GM12873 (cell line): Measurements from ENCODE around the gene MAP3K1.

ENCODE experiments used
- TF ChIP-seq, protein P1 (sequence below): IDR thresholded peaks from 2 replicates; pipeline ENCODE4 v1.5.1; 2012; ENCODE audit warnings: low read depth, mild to moderate bottlenecking, moderate library complexity, low read length, control low read depth; ENCODE audit not compliant: insufficient read depth; ENCODE audit errors: missing control alignments

Gene MAP3K1

DNA sequence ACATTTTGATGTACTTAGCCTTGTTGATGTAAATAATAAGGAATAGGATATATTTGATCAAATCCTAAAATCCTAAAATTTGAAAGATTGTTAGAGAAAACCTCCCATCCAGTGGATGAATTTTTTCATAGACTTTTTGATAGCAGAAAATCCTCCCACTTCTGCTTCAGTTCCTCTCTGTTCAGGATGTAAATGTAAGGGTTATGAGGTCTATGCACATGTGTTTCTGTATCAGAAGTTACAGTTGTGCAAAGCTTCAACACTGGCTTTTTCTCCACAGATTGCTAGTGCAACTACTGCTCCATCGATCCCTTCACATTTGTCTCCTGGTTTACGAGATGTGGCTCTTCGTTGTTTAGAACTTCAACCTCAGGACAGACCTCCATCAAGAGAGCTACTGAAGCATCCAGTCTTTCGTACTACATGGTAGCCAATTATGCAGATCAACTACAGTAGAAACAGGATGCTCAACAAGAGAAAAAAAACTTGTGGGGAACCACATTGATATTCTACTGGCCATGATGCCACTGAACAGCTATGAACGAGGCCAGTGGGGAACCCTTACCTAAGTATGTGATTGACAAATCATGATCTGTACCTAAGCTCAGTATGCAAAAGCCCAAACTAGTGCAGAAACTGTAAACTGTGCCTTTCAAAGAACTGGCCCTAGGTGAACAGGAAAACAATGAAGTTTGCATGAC, 78.1 kb downstream of the MAP3K1 start:
- TF ChIP-seq, protein P1, sequence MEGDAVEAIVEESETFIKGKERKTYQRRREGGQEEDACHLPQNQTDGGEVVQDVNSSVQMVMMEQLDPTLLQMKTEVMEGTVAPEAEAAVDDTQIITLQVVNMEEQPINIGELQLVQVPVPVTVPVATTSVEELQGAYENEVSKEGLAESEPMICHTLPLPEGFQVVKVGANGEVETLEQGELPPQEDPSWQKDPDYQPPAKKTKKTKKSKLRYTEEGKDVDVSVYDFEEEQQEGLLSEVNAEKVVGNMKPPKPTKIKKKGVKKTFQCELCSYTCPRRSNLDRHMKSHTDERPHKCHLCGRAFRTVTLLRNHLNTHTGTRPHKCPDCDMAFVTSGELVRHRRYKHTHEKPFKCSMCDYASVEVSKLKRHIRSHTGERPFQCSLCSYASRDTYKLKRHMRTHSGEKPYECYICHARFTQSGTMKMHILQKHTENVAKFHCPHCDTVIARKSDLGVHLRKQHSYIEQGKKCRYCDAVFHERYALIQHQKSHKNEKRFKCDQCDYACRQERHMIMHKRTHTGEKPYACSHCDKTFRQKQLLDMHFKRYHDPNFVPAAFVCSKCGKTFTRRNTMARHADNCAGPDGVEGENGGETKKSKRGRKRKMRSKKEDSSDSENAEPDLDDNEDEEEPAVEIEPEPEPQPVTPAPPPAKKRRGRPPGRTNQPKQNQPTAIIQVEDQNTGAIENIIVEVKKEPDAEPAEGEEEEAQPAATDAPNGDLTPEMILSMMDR: no peak

DNA sequence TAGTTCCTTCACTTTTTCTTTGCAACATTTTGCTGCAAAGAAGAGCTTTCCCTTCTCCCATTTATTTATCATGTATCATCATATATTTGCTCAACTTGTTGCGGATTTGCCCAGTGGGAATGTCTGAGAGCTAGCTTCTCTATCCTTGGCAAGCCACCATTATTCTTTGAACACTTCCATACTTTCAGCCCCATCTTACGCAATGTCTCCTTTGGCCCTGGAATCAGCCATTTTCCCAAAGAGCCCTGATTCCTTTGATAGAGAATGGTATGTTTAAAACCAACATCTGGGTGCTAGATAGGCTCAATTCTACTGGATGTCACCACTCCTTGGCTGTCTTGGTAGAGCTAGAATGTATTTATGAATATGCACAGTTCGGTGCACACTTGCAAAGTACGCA, 81.4 kb downstream of the MAP3K1 start:
- TF ChIP-seq, protein P1: no peak

DNA sequence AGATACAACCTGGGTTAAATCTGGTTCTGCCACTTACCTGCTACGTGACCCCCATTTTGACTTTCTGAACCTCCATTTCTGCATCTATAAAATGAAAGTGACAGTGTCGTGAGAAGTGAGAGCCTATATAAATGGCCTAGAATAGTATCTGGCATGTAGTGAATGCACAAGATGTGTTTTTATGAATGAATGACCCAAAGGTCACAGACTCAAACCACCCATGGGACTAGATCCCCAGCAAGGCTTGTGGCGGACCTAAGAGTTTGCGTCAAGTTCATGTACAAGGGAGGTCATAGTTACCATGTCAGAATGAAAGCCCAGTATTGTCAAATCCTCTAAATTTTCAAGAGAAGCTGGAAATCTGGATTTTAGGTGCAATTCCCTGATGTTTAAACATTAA, 82.9 kb downstream of the MAP3K1 start:
- TF ChIP-seq, protein P1: no peak

DNA sequence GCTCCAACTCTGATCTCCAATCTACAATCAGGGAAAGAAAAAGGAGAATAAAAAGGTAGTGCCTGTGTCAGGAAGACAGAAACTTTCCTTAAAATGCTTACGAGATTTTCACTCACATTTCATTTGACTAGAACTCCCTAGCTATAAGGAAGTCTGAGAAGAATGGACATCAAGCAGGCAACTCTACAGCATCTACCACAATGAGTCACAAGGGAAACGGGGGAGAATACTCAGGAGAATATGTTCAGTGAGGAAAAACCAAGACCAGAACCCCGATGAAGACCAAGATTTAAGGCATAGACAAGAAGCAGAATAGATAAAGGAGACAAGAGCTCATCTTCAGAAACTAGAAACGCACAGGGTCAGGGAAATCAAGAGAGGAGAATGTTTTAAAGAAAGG, 85.0 kb downstream of the MAP3K1 start:
- TF ChIP-seq, protein P1: no peak

DNA sequence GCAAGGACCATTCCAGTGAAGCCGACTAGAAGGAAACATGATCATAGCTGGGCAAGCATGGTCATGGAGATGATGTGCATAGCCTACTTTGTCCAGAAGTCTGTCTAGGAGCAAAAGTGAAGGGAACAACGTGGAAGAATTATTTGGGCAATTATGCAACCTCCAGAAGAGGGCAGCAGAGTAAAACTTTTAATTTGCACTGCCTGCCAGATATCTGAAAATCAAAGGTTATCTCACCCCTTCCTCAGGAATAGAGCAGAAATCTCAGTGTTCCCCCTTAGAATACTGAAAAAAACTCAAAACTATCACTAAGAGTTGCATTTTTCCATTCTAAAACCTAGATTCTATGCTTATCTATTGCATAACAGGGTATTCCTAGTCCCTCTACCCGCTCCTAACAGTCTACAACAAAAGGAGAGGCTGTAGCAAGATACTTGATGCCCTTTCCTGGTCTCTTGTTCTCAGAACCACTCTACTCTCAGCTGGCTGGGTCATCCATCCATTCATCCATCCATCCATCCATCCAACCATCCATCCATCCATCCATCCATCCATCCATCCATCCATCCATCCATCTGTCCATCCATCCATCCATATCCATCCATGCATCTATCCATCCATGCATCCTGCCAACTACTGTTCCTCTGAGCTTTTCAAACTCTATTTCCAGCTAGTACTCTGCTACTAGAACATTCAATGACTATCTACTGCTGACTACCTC, 85.7 kb downstream of the MAP3K1 start:
- TF ChIP-seq, protein P1: peak; percentile 69

DNA sequence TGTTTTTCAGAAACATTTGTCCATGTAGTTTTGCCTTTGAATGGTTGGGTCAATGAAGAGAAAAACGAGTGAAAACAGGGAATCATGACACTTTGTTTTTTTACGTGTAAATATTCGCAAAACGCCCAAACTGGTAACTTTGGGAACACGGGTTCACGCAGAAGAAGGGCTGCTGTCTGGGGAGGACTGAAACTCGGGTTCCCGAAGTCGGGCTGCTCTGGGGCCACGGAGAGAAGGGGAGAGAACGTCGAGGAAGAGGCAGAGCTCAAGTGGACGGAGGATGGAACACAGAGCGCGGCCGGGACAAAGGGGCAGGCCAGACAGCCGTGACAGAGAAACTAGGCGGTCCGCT, 93.6 kb downstream of the MAP3K1 start:
- TF ChIP-seq, protein P1: no peak

DNA sequence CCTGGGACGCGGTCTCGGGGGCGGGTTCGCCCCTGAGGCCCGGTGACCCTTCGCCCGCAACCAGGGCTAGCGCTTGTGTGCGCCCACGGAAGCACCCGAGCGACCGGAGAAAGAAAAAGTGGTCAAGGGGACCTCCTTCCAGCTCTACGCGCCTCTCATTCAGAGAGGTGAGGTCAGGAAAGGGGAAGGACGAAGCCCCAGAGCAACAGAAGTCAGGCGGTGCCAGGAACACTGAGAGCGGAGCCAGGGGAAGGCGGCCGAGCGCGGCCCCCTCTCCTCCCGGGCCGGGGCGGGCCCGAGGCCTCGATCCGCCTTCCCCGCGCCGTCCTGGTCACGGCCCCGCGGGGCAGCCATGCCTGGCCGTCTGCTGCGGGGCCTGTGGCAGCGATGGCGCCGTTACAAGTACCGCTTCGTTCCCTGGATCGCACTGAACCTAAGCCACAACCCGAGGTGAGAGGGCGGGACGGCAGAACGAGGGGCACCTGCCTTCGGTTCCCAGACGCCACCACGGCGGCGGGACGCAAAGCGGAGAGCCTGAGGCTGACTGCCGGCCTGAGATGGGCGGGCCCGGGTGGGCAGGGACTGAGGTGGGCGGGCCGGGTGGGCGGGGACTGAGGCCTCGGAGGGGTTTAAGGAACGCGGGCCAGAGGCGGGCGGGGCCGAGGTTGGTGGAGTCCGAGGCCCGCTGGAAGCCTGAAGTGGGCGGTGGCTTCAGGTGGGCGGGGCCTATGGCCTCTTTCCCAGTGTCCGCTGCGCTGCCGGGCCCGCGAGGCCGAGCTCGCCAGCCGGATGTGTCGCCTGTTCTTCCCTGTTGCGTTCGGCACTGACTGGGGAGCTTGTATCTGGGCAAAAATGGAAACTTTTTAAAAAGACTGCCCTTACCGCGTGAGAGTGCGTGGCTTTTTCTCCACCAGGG, 94.2 kb downstream of the MAP3K1 start, which contains the start of gene SETD9:
Gene SETD9, plus strand, starts transcription at position 303 of the 916 bp plus-strand sequence. Its CDS starts 50 bp downstream, at position 353.
- TF ChIP-seq, protein P1: no peak
